ENCODE results near the gene RAPGEF3. TPM values are rescaled to one million over a fixed set of nuclear protein-coding genes. Genes with fewer than 3 reads are reported as not detected.

Gene RAPGEF3
- total and polyA plus RNA-seq, 2 experiments from 2014 or later = 2.1 to 2.6 TPM

- no peaks in the 10 kb centered on the region for H3K79me2 ChIP-seq
- H3K27ac ChIP-seq = no peak overlapping the region
- no peak for TF ChIP-seq EZH2phosphoT487 (IDR thresholded peaks at IDR 0.05; ENCODE audit: low read depth, severe bottlenecking, unreplicated experiment)
- TF ChIP-seq EZH2 (IDR thresholded peaks at IDR 0.05; ENCODE audit: borderline replicate concordance) = no peak
- no peak for TF ChIP-seq CTCF (IDR thresholded peaks at IDR 0.05; ENCODE audit: poor library complexity)
- WGBS (ENCODE audit: low lambda C conversion rate, missing lambda C conversion rate) = 88% methylated on average over 1 of the region's 1 CpG
- H3K36me3 ChIP-seq (replicated peaks; ENCODE audit: insufficient read depth, low read depth) = no peaks in the 10 kb centered on the region
- no peaks in the 10 kb centered on the region for H3K9me3 ChIP-seq (ENCODE audit: low read depth)
- H3K4me3 ChIP-seq = no peak overlapping the region
- H3K9me2 ChIP-seq (replicated peaks; ENCODE audit: insufficient read depth) = no peaks in the 10 kb centered on the region
- H3K4me1 ChIP-seq (ENCODE audit: insufficient read depth) = peaks cover 8% of the 10 kb centered on the region
- H4K20me1 ChIP-seq (ENCODE audit: insufficient read depth, poor library complexity, severe bottlenecking) = no peaks in the 10 kb centered on the region
- no peak for DNase-seq (ENCODE audit: low spot score)
- H3K27me3 ChIP-seq = no peaks in the 10 kb centered on the region
- no peak overlapping the region for H2AFZ ChIP-seq
- no peak overlapping the region for H3K4me2 ChIP-seq
Measured at GRCh38 chr12:47748507-47748828, 10.2 kb downstream of the RAPGEF3 start.

- Histone ChIP-seq H3K9me3 (ENCODE audit: low read depth) (no peaks in the 10 kb centered on the region), H3K4me1 (ENCODE audit: insufficient read depth) (peaks cover 1% of the 10 kb centered on the region), H2AFZ (no peak overlapping the region), H3K9me2 (replicated peaks; ENCODE audit: insufficient read depth) (no peaks in the 10 kb centered on the region), H3K27ac (no peak overlapping the region), H3K27me3 (no peaks in the 10 kb centered on the region), H3K4me2 (no peak overlapping the region), H3K4me3 (no peak overlapping the region), H4K20me1 (ENCODE audit: insufficient read depth, poor library complexity, severe bottlenecking) (no peaks in the 10 kb centered on the region), H3K79me2 (no peaks in the 10 kb centered on the region), H3K36me3 (replicated peaks; ENCODE audit: insufficient read depth, low read depth) (no peaks in the 10 kb centered on the region)
- no peak for DNase-seq (ENCODE audit: low spot score)
- 95% methylated on average over 12 of the region's 14 CpGs for WGBS (ENCODE audit: low lambda C conversion rate, missing lambda C conversion rate)
- TF ChIP-seq CTCF (IDR thresholded peaks at IDR 0.05; ENCODE audit: poor library complexity) (no peak), EZH2 (IDR thresholded peaks at IDR 0.05; ENCODE audit: borderline replicate concordance) (no peak), EZH2phosphoT487 (IDR thresholded peaks at IDR 0.05; ENCODE audit: low read depth, severe bottlenecking, unreplicated experiment) (no peak)
Measured at GRCh38 chr12:47747596-47748506, 10.8 kb downstream of the RAPGEF3 start.

GRCh38 chr12:47747126-47747525 is 11.6 kb downstream of the RAPGEF3 start:
- DNase-seq (ENCODE audit: low spot score) = no peak
- Histone ChIP-seq H4K20me1 (ENCODE audit: insufficient read depth, poor library complexity, severe bottlenecking) (no peaks in the 10 kb centered on the region), H3K27ac (no peak overlapping the region), H3K36me3 (replicated peaks; ENCODE audit: insufficient read depth, low read depth) (no peaks in the 10 kb centered on the region), H3K4me3 (no peak overlapping the region), H3K27me3 (no peaks in the 10 kb centered on the region), H3K9me3 (ENCODE audit: low read depth) (no peaks in the 10 kb centered on the region), H2AFZ (no peak overlapping the region), H3K79me2 (no peaks in the 10 kb centered on the region), H3K9me2 (replicated peaks; ENCODE audit: insufficient read depth) (no peaks in the 10 kb centered on the region), H3K4me1 (ENCODE audit: insufficient read depth) (no peaks in the 10 kb centered on the region), H3K4me2 (no peak overlapping the region)
- TF ChIP-seq EZH2 (IDR thresholded peaks at IDR 0.05; ENCODE audit: borderline replicate concordance) (no peak), EZH2phosphoT487 (IDR thresholded peaks at IDR 0.05; ENCODE audit: low read depth, severe bottlenecking, unreplicated experiment) (no peak)
- WGBS (ENCODE audit: low lambda C conversion rate, missing lambda C conversion rate) = 78% methylated on average over 4 of the region's 4 CpGs

- no peaks in the 10 kb centered on the region for H3K9me3 ChIP-seq (ENCODE audit: low read depth)
- no peak overlapping the region for H3K4me3 ChIP-seq
- H3K9me2 ChIP-seq (replicated peaks; ENCODE audit: insufficient read depth) = no peaks in the 10 kb centered on the region
- no peak for TF ChIP-seq CTCF (IDR thresholded peaks at IDR 0.05; ENCODE audit: poor library complexity)
- no peak for TF ChIP-seq EZH2phosphoT487 (IDR thresholded peaks at IDR 0.05; ENCODE audit: low read depth, severe bottlenecking, unreplicated experiment)
- TF ChIP-seq EZH2 (IDR thresholded peaks at IDR 0.05; ENCODE audit: borderline replicate concordance) = no peak
- no peaks in the 10 kb centered on the region for H3K27me3 ChIP-seq
- no peaks in the 10 kb centered on the region for H3K36me3 ChIP-seq (replicated peaks; ENCODE audit: insufficient read depth, low read depth)
- no peak overlapping the region for H2AFZ ChIP-seq
- no peaks in the 10 kb centered on the region for H3K4me1 ChIP-seq (ENCODE audit: insufficient read depth)
- no peaks in the 10 kb centered on the region for H3K79me2 ChIP-seq
- WGBS (ENCODE audit: low lambda C conversion rate, missing lambda C conversion rate) = 88% methylated on average over 7 of the region's 7 CpGs
- no peak overlapping the region for H3K4me2 ChIP-seq
- H3K27ac ChIP-seq = no peak overlapping the region
- no peak for DNase-seq (ENCODE audit: low spot score)
- no peaks in the 10 kb centered on the region for H4K20me1 ChIP-seq (ENCODE audit: insufficient read depth, poor library complexity, severe bottlenecking)
Measured at GRCh38 chr12:47746523-47746922, 12.2 kb downstream of the RAPGEF3 start.
